CD4-positive, alpha-beta T cell treated with Interleukin-4 for 4 hours (primary cell): Measurements from ENCODE around the gene CALHM6.
A peak's percentile ranks its signal among the peaks of the same experiment; 100 is the strongest.

ENCODE experiments used
- DNase-seq: peaks from one replicate; pipeline ENCODE4 v3.0.0-alpha.2; 2020

Gene CALHM6

DNA sequence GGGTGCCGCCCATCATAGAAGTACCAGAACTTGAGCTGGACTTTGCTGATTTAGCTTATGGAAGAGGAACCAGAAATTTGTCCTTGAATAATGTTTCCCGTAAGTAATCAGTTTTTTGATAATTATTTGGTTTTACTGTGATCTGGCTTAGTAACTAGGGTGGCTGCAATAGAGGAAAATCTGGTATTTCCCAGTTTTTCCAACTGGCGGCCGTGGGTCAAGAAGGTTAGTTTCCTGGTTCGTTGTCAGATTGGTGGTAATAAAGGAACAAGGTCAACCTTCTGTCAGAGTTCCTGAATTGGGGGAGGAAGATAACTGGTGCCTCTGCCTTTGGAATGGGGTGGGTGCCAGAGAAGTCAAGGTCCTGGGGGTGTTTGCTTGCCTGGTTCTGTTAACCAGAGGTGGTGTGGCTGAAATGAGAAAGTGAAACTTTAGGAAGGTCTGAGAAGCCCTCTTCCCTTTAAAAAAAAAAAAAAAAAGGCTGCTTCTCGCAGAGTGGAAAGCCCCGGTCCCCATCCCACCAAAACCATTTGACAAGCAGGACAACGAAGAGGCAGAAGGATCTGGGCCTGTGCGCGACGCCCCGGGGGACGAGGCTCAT, at the start of gene CALHM6:
Gene CALHM6 (plus strand): TSS at position 45 of the 601 bp plus-strand sequence. CDS start 555 bp downstream, at position 600.
- DNase-seq: no peak

GRCh38 chr6:116412270-116412669, 48.9 kb upstream of the CALHM6 start:
- DNase-seq: no peak

DNA sequence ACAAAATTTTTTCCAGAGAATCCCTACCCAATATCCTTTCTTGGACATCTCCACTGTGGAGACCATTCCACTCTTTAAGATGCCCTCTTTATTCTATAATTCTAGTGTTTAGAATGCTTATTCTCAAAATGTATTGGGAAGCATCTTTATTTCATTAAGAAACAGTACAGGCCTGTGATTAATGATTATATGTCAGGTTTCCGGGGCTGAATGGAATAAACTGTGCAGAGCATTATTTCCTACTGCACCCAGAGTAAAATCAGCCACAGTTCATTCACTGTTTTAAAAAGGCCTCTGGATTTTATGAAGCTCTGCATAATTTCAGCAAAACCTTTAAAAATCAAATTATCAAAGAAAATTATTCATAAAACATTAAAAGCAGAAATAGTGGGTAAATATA, 47.8 kb upstream of the CALHM6 start:
- no peak for DNase-seq

DNA sequence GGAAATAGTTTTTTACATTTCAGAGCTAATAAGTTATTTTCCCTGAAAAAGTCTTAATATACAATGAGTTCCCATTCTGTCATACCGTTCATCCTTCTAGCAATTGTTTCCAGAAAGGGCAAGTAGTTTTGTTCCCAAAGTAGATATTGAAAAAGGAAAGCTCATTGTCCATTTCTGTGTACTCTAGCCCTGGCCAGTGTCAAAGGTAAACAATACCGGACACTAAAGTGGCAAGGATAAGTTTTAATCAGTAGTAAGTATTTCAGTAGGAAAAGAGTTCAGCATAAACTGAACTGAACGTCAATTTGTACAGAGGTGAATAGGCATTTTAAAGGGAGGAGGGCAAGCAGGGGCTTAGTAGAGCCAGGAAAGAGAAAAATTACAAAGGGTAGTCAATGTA, 43.5 kb upstream of the CALHM6 start:
- DNase-seq: no peak

DNA sequence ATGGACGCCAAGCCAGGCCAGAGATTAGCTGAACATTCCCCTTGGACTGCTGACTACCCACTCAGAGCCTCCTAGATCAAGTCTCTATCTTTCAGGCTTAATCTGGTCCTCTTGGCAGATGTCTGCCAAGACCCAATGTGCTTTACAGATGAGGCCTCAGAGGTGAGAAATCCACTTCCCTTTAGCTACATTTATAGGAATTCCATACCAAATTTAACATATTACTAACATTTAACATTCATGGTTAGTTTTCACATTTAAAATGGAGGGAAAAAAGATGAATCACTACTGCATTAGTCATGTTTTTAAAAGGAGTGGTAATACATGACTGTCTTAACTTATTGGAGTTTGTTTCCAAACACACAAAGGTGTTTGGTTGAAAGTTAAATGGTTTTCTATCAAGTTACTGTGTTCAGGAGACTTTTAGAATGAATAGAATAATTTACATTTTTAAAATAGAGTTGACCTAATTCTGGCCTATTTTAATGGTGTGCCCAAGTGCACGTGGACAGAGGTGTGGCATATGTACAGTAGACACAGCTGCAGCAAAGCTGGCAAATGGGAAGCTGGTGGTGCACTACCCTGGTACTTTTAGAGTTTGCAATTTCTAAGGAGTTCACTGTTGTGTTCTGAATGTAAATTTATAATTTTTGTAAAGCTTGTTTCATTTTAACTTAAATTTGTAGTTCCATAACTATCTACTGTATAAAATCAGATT, 41.9 kb upstream of the CALHM6 start:
- no peak for DNase-seq

GRCh38 chr6:116420341-116420740, 40.8 kb upstream of the CALHM6 start:
- DNase-seq: no peak

DNA sequence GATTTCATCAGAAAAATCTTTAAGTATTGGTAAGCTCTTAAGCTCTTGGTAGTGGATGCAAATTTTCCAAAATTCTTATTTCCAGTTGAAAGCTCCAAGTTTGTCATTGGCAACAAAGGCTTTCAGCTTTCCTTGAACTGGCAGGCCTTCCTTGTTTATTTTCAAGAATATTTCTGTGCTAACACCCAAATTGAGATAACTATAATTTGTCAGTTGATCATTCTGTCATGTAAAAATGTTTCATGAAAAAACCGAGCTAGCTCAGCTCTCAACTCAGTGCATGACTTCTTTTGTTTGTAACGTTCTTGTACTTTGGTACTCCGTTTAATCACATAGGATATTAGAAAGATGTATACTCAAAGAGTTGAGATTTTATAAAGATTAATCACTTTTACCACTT, 38.9 kb upstream of the CALHM6 start:
- DNase-seq: no peak

DNA sequence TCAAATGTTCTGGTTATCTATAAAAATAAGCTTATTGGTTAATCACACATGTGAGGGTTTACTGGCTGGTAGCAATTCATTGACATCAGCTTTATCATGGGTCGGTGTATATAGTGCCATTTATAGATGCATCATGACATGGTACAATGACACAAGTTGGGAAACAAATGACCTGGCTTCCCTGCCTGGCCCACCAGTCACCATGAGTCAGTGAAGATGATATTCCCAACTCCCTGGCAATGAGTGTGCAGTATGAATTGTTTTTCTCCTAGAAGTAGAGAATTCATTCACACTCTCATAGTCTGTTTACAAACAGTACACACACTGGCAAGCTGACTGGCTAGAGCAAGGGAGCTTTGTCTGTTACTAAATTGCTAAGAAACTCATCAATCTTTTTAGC, 37.2 kb upstream of the CALHM6 start:
- no peak for DNase-seq

DNA sequence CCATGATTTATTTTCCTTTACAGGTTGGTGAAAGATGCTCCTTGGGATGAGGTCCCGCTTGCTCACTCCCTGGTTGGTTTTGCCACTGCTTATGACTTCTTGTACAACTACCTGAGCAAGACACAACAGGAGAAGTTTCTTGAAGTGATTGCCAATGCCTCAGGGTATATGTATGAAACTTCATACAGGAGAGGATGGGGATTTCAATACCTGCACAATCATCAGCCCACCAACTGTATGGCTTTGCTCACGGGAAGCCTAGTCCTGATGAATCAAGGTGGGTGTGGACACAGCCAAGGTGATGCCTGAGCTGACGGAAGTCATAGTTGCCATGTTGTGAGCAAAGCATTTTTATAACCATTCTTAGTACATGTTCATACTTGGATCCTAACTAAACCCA, 34.6 kb upstream of the CALHM6 start:
- no peak for DNase-seq

DNA sequence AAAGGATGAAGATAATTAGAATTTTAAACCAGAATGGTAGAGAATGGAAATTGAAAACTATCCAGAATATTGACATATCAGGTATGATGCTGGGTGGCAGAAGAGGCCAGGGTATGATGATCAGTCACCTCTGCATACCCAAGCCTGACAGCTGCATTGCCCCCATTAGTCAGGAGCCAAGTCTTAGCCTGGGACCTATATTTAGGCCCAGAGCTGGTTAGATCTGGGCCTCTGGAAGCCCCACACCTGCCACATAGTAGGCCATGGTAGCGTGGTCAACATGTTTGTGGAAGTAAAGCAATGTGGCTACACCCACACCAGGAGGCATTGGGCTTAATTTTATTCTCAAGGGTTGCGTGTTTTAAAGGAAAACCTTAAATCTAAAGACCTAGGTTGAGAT, 32.1 kb upstream of the CALHM6 start:
- DNase-seq: no peak

GRCh38 chr6:116430860-116431259, 30.3 kb upstream of the CALHM6 start:
- DNase-seq: no peak

DNA sequence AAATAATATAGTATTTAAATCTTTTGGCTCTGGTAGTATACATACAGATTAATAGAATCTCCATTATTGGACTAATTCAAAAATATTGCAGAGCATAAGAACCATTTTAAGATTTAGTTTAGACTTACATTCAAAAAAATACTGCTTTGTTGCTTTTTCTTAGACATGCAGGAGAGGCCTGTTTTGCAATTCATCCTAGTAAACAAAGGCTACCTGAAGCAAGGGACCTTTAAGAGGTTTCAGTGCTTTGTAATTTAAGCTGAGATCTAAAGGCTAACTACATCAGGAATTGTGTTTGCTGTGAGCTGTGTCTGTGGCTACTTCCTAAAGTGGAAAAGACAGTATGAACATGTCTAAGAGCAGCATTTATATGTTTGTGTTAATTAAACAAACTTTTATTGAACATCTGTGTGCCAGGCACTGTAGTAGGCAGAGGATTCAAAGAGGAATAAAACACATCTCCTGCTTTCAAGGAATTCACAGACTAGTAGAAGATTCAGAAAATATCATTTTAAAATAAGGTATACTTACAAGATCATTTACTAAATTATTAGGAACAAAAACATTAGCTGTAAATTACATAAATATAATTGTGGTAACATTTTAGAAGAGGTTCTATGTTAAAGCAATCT, 29.1 kb upstream of the CALHM6 start:
- no peak for DNase-seq

- no peak for DNase-seq
Observed at GRCh38 chr6:116433206-116433712, 27.9 kb upstream of the CALHM6 start.

- DNase-seq: no peak
Observed at GRCh38 chr6:116434056-116434725, 27.0 kb upstream of the CALHM6 start.

- no peak for DNase-seq
Observed at GRCh38 chr6:116436586-116436985, 24.6 kb upstream of the CALHM6 start.

- DNase-seq: no peak
Observed at GRCh38 chr6:116437656-116438055, 23.5 kb upstream of the CALHM6 start.

- no peak for DNase-seq
Observed at GRCh38 chr6:116438590-116439448, 22.4 kb upstream of the CALHM6 start.

DNA sequence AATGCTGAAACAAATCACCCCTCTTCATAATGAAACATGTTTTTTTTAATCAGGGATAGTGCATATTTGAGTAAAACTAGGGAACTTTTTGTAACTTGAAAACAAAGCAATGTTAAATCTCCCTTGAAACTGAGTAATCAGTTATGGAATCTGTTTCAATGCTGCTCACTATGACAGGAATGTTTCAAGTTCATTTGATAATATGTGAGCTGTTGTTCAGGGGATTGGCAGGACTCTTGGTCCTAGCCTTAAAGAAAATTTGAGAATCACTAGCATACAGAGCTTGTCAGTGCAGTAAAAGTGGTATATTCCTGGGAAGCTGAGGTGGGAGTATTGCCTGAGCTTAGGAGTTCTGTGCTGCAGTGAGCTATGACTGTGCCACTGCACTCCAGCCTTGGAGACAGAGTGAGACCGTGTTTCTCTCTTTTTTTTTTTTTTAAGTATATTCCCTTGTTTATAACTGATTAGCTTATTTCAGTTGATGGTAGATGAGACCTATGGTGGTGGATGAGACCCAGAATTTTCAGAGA, 21.6 kb upstream of the CALHM6 start:
- no peak for DNase-seq

DNA sequence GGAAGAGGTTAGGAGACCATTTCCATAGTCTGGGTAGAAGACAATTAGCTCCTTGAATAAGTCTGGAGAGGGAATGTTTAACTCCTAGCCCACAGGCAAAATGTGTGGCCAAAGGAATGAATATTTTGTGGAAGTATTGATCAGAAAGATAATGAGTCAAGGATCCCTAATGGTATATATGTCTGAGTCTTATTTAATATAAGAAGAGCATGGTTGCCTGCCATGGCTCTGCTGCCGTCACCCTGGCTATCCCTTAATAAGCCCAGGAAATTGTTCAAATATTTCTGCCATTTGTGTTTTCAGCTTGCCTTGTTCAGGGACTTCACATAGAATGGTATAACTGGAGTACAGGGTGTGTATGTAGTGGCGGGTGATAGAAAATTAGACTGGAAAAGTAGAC, 18.1 kb upstream of the CALHM6 start:
- no peak for DNase-seq

- DNase-seq: peak; percentile 19
Observed at GRCh38 chr6:116444092-116444491, 17.1 kb upstream of the CALHM6 start.

DNA sequence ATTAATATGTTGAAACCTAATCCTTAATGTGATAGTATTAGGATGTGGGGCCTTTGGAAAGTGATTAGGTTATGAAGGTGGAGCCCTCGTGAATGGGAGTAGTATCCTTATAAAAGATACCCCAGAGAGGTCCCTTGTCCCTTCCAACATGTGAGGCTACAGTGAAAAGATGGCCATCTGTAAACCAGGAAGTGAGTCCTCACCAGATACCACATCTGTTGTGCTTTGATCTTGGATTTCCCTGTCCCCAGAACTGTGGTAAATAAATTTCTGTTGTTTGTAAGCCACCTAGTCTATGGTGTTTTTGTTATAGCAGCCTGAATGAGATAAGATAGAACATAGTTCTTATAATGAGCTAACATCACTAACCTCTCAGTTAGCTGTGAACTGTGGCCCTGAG, 16.6 kb upstream of the CALHM6 start:
- no peak for DNase-seq

DNA sequence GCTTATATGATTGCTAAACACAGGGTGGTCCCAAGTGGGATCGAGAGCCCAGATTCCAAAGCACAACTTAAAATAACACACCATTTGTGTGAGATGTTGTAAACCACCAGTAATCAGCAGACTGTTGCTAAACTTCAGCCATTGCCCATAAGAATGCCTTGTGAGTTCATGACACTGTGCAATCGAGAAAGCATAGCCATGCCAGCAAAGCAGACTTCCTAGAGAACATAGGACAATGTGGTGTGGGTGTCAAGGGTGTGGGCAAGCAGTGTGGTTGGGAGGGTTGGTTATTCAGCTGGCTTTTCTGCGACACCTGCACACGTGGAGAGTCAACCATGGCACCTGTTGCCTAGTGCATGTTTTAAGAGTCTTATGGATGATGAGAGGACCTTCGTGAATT, 16.1 kb upstream of the CALHM6 start:
- no peak for DNase-seq
